Neural progenitor cell (in vitro differentiated cells): ENCODE measurements around the gene NTM.

ENCODE experiments used
- CTCF ChIP-seq: fragments of 200-600 bp; sonication (generic); IDR thresholded peaks from 2 replicates; pipeline ENCODE4 v1.5.1; 2017; ENCODE audit warnings: antibody characterized with exemption, mild to moderate bottlenecking
- EZH2 ChIP-seq: fragments of 200-600 bp; sonication (generic); IDR thresholded peaks from 2 replicates; pipeline ENCODE4 v1.6.1; 2017; ENCODE audit warnings: antibody characterized with exemption, mild to moderate bottlenecking, moderate library complexity
- EZH2phosphoT487 ChIP-seq: fragments of 200-600 bp; sonication (generic); IDR thresholded peaks from 2 replicates; pipeline ENCODE4 v1.6.1; 2017; ENCODE audit warnings: antibody characterized with exemption

GRCh38 chr11:131503017-131503416 is 132.6 kb downstream of the NTM start:
- TF ChIP-seq CTCF = no peak
- no peak for TF ChIP-seq EZH2phosphoT487
- TF ChIP-seq EZH2 = no peak
